H9 (cell line): ENCODE data around the gene IQCN. TPM values are rescaled to one million over a fixed set of nuclear protein-coding genes. Genes with fewer than 3 reads are reported as not detected.

Source experiments
- DNase-seq: peaks from one replicate; pipeline ENCODE4 v3.0.0-alpha.2; 2017
- H2AFZ ChIP-seq: one replicate; pipeline ENCODE4 v1.6.1; 2013; ENCODE audit warnings: mild to moderate bottlenecking, low read length, control low read depth, moderate library complexity
- H2AK5ac ChIP-seq: 2 replicates; pipeline ENCODE4 v1.6.1; 2013; ENCODE audit warnings: low read length, control low read depth, mixed read lengths; ENCODE audit not compliant: insufficient read length
- H2BK120ac ChIP-seq: one replicate; pipeline ENCODE4 v1.6.1; 2013; ENCODE audit warnings: low read depth, mild to moderate bottlenecking, low read length, control low read depth, inconsistent platforms; ENCODE audit not compliant: poor library complexity, severe bottlenecking
- H2BK12ac ChIP-seq: 2 replicates; pipeline ENCODE4 v1.6.1; 2013; ENCODE audit warnings: low read length, control low read depth, mixed read lengths, low read depth; ENCODE audit not compliant: insufficient read length
- H2BK15ac ChIP-seq: 2 replicates; pipeline ENCODE4 v1.6.1; 2013; ENCODE audit warnings: low read depth, low read length, control low read depth
- H2BK20ac ChIP-seq: one replicate; pipeline ENCODE4 v1.6.1; 2013; ENCODE audit warnings: low read depth, mild to moderate bottlenecking, low read length, control low read depth, inconsistent platforms; ENCODE audit not compliant: poor library complexity, severe bottlenecking
- H2BK5ac ChIP-seq: 2 replicates; pipeline ENCODE4 v1.6.1; 2013; ENCODE audit warnings: low read length, control low read depth, mixed read lengths; ENCODE audit not compliant: insufficient read length
- H3K14ac ChIP-seq: 2 replicates; pipeline ENCODE4 v1.6.1; 2013; ENCODE audit warnings: low read length, control low read depth; ENCODE audit not compliant: insufficient read depth
- H3K18ac ChIP-seq: 2 replicates; pipeline ENCODE4 v1.6.1; 2013; ENCODE audit warnings: low read depth, mild to moderate bottlenecking, mixed read lengths, low read length, control low read depth; ENCODE audit not compliant: insufficient read length
- H3K23ac ChIP-seq: 2 replicates; pipeline ENCODE4 v1.6.1; 2013; ENCODE audit warnings: low read length, control low read depth, mixed read lengths, low read depth; ENCODE audit not compliant: insufficient read length
- H3K23me2 ChIP-seq: 2 replicates; pipeline ENCODE4 v1.6.1; 2013; ENCODE audit warnings: low read depth, mild to moderate bottlenecking, mixed read lengths, low read length, control low read depth; ENCODE audit not compliant: insufficient read length, poor library complexity, severe bottlenecking
- H3K27ac ChIP-seq: 2 replicates; pipeline ENCODE4 v1.5.1; 2013; ENCODE audit warnings: low read length, control low read depth, mixed read lengths, low read depth; ENCODE audit not compliant: insufficient read length
- H3K27me3 ChIP-seq: 2 replicates; pipeline ENCODE4 v1.6.1; 2013; ENCODE audit warnings: low read length, control low read depth, inconsistent platforms; ENCODE audit not compliant: insufficient read depth
- H3K4ac ChIP-seq: 2 replicates; pipeline ENCODE4 v1.6.1; 2013; ENCODE audit warnings: low read depth, mild to moderate bottlenecking, control low read depth, inconsistent platforms, low read length, moderate library complexity
- H3K4me1 ChIP-seq: 2 replicates; pipeline ENCODE4 v1.6.1; 2013; ENCODE audit warnings: low read length, control low read depth, inconsistent platforms; ENCODE audit not compliant: insufficient read depth
- H3K4me2 ChIP-seq: 2 replicates; pipeline ENCODE4 v1.6.1; 2013; ENCODE audit warnings: low read length, control low read depth, mixed read lengths; ENCODE audit not compliant: insufficient read length, insufficient read depth
- H3K56ac ChIP-seq: 2 replicates; pipeline ENCODE4 v1.6.1; 2013; ENCODE audit warnings: low read depth, mild to moderate bottlenecking, mixed read lengths, low read length, control low read depth; ENCODE audit not compliant: insufficient read length
- H3K79me1 ChIP-seq: 2 replicates; pipeline ENCODE4 v1.6.1; 2013; ENCODE audit warnings: low read depth, mild to moderate bottlenecking, moderate library complexity, low read length, control low read depth, inconsistent platforms; ENCODE audit not compliant: insufficient read depth, poor library complexity, severe bottlenecking
- H3K79me2 ChIP-seq: 2 replicates; pipeline ENCODE4 v1.6.1; 2013; ENCODE audit warnings: low read length, control low read depth, inconsistent platforms; ENCODE audit not compliant: insufficient read depth
- H3K9ac ChIP-seq: 2 replicates; pipeline ENCODE4 v1.6.1; 2013; ENCODE audit warnings: low read length, control low read depth, mixed read lengths; ENCODE audit not compliant: insufficient read length; ENCODE audit errors: extremely low read depth
- H3K9me3 ChIP-seq: one replicate; pipeline ENCODE4 v1.6.1; 2013; ENCODE audit warnings: low read depth, low read length, inconsistent platforms; ENCODE audit not compliant: control insufficient read depth
- H3T11ph ChIP-seq: one replicate; pipeline ENCODE4 v1.6.1; 2013; ENCODE audit warnings: mild to moderate bottlenecking, low read length, control low read depth, inconsistent platforms
- H4K20me1 ChIP-seq: one replicate; pipeline ENCODE4 v1.6.1; 2013; ENCODE audit not compliant: control insufficient read depth, insufficient read length, insufficient read depth
- H4K5ac ChIP-seq: 2 replicates; pipeline ENCODE4 v1.6.1; 2013; ENCODE audit warnings: low read depth, mild to moderate bottlenecking, mixed read lengths, low read length, control low read depth; ENCODE audit not compliant: insufficient read length
- H4K8ac ChIP-seq: replicated peaks from 2 replicates; pipeline ENCODE4 v1.6.1; 2013; ENCODE audit warnings: low read length, control low read depth, mixed read lengths, low read depth; ENCODE audit not compliant: insufficient read length
- H4K91ac ChIP-seq: 2 replicates; pipeline ENCODE4 v1.6.1; 2013; ENCODE audit warnings: low read depth, mild to moderate bottlenecking, moderate library complexity, mixed read lengths, low read length, control low read depth; ENCODE audit not compliant: insufficient read length
- H3K27ac Mint-ChIP-seq, 3 experiments: 2 replicates in 2 of 3; 3 replicates in 1 of 3; pipeline ENCODE4 v1.8.0; 2020 to 2021; ENCODE audit warnings: mixed read lengths in 3 of 3, mild to moderate bottlenecking in 1 of 3, moderate library complexity in 1 of 3
- H3K27me3 Mint-ChIP-seq: 2 replicates; pipeline ENCODE4 v1.8.0; 2021; ENCODE audit warnings: low read depth, mild to moderate bottlenecking, moderate library complexity, mixed read lengths
- H3K36me3 Mint-ChIP-seq, 3 experiments: 2 replicates in 2 of 3; 3 replicates in 1 of 3; pipeline ENCODE4 v1.8.0; 2020 to 2021; ENCODE audit warnings: low read depth in 3 of 3, mixed read lengths in 3 of 3; ENCODE audit not compliant: insufficient read depth in 1 of 3
- H3K4me1 Mint-ChIP-seq, 2 experiments: 2 replicates each; pipeline ENCODE4 v1.8.0; 2020; ENCODE audit warnings: mixed read lengths in 2 of 2
- H3K4me3 Mint-ChIP-seq, 2 experiments: 2 replicates in 1 of 2; 3 replicates in 1 of 2; pipeline ENCODE4 v1.8.0; 2020 to 2021; ENCODE audit warnings: mild to moderate bottlenecking in 2 of 2, mixed read lengths in 2 of 2, moderate library complexity in 1 of 2
- H3K9me3 Mint-ChIP-seq, 2 experiments: 2 replicates in 1 of 2; 3 replicates in 1 of 2; pipeline ENCODE4 v1.8.0; 2020; ENCODE audit warnings: mild to moderate bottlenecking in 2 of 2, mixed read lengths in 2 of 2, moderate library complexity in 1 of 2
- WGBS: extraction: QIAGEN DNeasy Blood & Tissue Kit; methylation state at CpG from one replicate; pipeline ENCODE4 v1.1.7; 2013; ENCODE audit warnings: missing lambda C conversion rate, low lambda C conversion rate, mixed read lengths; ENCODE audit not compliant: insufficient read length; ENCODE audit errors: extremely low coverage; 5-methylcytosine and 5-hydroxymethylcytosine counted together
- total RNA-seq: library from RNA; stranded (reverse); gene quantifications from 2 replicates; pipeline ENCODE4 v1.2.1, GENCODE V29; 2021
- TF ChIP-seq, protein P1 (sequence below): fragments of 200-600 bp; sonication (generic); conservative IDR thresholded peaks from 3 replicates; pipeline ENCODE4 v1.8.0; 2021; ENCODE audit warnings: antibody characterized with exemption, mild to moderate bottlenecking

The IQCN gene
- total RNA-seq, 1 experiment from 2014 or later, result 0.39 TPM

DNA sequence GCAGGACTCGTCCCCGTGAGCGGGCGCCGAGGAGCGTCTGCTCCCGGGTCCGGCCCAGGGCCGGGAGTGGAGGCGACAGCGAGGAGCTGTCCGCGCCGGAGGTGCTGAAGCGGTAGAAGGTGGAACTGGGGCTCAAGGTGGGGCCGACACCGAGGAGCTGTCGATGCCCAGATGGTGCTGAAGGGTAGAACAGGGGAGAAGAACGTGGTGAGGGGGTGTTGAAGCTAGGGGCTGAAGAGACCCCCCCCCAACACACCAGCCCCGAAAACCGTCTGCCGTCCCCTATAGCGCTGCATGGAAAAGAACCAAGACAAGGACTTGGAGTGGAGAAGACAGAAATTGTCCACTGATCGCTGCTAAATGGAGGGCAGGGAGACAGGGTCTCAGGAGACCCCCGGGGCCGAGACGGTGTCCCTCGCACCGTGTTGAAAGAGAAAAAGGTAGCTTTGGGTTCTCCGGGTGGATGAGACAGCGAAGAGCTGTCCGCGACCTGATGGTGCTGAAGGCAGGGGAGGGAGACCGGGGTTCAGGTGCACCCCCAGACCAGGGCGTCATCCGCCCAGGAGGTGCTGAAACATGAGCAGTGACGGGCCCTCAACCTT, 40.9 kb downstream of the IQCN start:
- H3T11ph ChIP-seq, result no peak overlapping the region
- H3K23me2 ChIP-seq, result peaks cover 16% of the 10 kb centered on the region
- peak overlapping the region; percentile 68 for H3K4me2 ChIP-seq
- peak; percentile 86 for DNase-seq
- peaks cover 0 to 6% of the 10 kb centered on the region in 2 experiments; a peak in 2 of 5 replicates for H3K9me3 Mint-ChIP-seq
- no peaks in the 10 kb centered on the region for H4K20me1 ChIP-seq
- no peak overlapping the region for H3K18ac ChIP-seq
- H3K23ac ChIP-seq, result no peak overlapping the region
- H3K9ac ChIP-seq, result no peak overlapping the region
- no peak overlapping the region for H4K5ac ChIP-seq
- no peak overlapping the region; the same call in 1 of the 2 replicates for H3K14ac ChIP-seq
- no peak overlapping the region for H3K27ac ChIP-seq
- H3K56ac ChIP-seq, result no peak overlapping the region
- TF ChIP-seq, protein P1, sequence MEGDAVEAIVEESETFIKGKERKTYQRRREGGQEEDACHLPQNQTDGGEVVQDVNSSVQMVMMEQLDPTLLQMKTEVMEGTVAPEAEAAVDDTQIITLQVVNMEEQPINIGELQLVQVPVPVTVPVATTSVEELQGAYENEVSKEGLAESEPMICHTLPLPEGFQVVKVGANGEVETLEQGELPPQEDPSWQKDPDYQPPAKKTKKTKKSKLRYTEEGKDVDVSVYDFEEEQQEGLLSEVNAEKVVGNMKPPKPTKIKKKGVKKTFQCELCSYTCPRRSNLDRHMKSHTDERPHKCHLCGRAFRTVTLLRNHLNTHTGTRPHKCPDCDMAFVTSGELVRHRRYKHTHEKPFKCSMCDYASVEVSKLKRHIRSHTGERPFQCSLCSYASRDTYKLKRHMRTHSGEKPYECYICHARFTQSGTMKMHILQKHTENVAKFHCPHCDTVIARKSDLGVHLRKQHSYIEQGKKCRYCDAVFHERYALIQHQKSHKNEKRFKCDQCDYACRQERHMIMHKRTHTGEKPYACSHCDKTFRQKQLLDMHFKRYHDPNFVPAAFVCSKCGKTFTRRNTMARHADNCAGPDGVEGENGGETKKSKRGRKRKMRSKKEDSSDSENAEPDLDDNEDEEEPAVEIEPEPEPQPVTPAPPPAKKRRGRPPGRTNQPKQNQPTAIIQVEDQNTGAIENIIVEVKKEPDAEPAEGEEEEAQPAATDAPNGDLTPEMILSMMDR, result no peak
- no peaks in the 10 kb centered on the region for H3K36me3 Mint-ChIP-seq
- no peak overlapping the region for H2AFZ ChIP-seq
- H3K9me3 ChIP-seq, result no peaks in the 10 kb centered on the region
- H2BK15ac ChIP-seq, result no peak overlapping the region
- no peak overlapping the region for H2AK5ac ChIP-seq
- H3K4me3 Mint-ChIP-seq, result peak overlapping the region; percentile 60 to 86
- no peaks in the 10 kb centered on the region; the same call in 1 of the 2 replicates for H3K4me1 ChIP-seq
- no peak overlapping the region for H3K4ac ChIP-seq
- no peak overlapping the region for H4K8ac ChIP-seq
- H2BK120ac ChIP-seq, result no peak overlapping the region
- no CpG with 5 or more reads among the region's 37 CpGs for WGBS
- no peaks in the 10 kb centered on the region for H3K27me3 ChIP-seq
- H4K91ac ChIP-seq, result no peak overlapping the region
- no peak overlapping the region for H2BK20ac ChIP-seq
- H3K79me2 ChIP-seq, result no peaks in the 10 kb centered on the region
- H3K27me3 Mint-ChIP-seq, result peaks cover 36% of the 10 kb centered on the region
- H2BK12ac ChIP-seq, result no peak overlapping the region
- H2BK5ac ChIP-seq, result no peak overlapping the region
- peaks cover 32 to 34% of the 10 kb centered on the region in 2 experiments for H3K4me1 Mint-ChIP-seq
- H3K79me1 ChIP-seq, result no peaks in the 10 kb centered on the region
- H3K27ac Mint-ChIP-seq, result no peak overlapping the region
